HepG2 (cell line): ENCODE data around the gene COL18A1. TPM values are rescaled to one million over a fixed set of nuclear protein-coding genes. Genes with fewer than 3 reads are reported as not detected.

ENCODE experiments used
- ARID2 ChIP-seq: sonication (generic); formaldehyde crosslinking; IDR thresholded peaks from 2 replicates; pipeline ENCODE4 v1.8.1; 2022; ENCODE audit warnings: mild to moderate bottlenecking, missing genetic modification reagents, borderline replicate concordance
- ATF1 ChIP-seq: IDR thresholded peaks from 2 replicates; pipeline ENCODE4 v1.6.1; 2016; ENCODE audit warnings: mild to moderate bottlenecking, control low read depth
- BHLHE40 ChIP-seq: IDR thresholded peaks from 2 replicates; pipeline ENCODE4 v1.6.1; 2011; ENCODE audit warnings: low read length, improper control_type of control experiment
- FOXO1 ChIP-seq: sonication (generic); formaldehyde crosslinking; IDR thresholded peaks from 2 replicates; pipeline ENCODE4 v1.4.0; 2020; ENCODE audit warnings: missing genetic modification reagents
- GZF1 ChIP-seq: sonication (generic); formaldehyde crosslinking; IDR thresholded peaks from 2 replicates; pipeline ENCODE4 v1.5.1; 2020; ENCODE audit warnings: mild to moderate bottlenecking, missing genetic modification reagents
- KDM5A ChIP-seq: fragments of 200-600 bp; sonication (generic); IDR thresholded peaks from 2 replicates; pipeline ENCODE4 v1.7.0; 2018; ENCODE audit warnings: antibody characterized with exemption, mild to moderate bottlenecking, low read length, borderline replicate concordance
- KDM6A ChIP-seq: IDR thresholded peaks from 2 replicates; pipeline ENCODE4 v1.6.1; 2016; ENCODE audit warnings: low read depth
- KLF16 ChIP-seq, 2 experiments: sonication (generic) in 1 of 2; formaldehyde crosslinking in 1 of 2; IDR thresholded peaks; 2 replicates each; pipeline versions ENCODE4 v1.6.1 to v1.8.0; 2016 to 2023; ENCODE audit warnings: missing genetic modification reagents in 2 of 2, missing compliant biosample characterization in 1 of 2
- MAF1 ChIP-seq: sonication (generic); formaldehyde crosslinking; IDR thresholded peaks from 2 replicates; pipeline ENCODE4 v1.5.0; 2020; ENCODE audit warnings: missing genetic modification reagents, borderline replicate concordance
- MXD1 ChIP-seq: sonication (generic); formaldehyde crosslinking; IDR thresholded peaks from 2 replicates; pipeline ENCODE4 v1.4.0; 2020; ENCODE audit warnings: mild to moderate bottlenecking, missing genetic modification reagents
- NFE2L2 ChIP-seq: fragments of 150-350 bp; IDR thresholded peaks from 2 replicates; pipeline ENCODE4 v1.6.1; 2014; ENCODE audit warnings: low read length
- NKX3-1 ChIP-seq: sonication (generic); formaldehyde crosslinking; IDR thresholded peaks from 2 replicates; pipeline ENCODE4 v1.5.0; 2020; ENCODE audit warnings: missing genetic modification reagents
- REXO4 ChIP-seq: sonication (generic); formaldehyde crosslinking; IDR thresholded peaks from 2 replicates; pipeline ENCODE4 v1.8.0; 2022; ENCODE audit warnings: missing genetic modification reagents, mild to moderate bottlenecking, borderline replicate concordance
- SIX4 ChIP-seq: sonication (generic); formaldehyde crosslinking; IDR thresholded peaks from 2 replicates; pipeline ENCODE4 v1.4.0; 2020; ENCODE audit warnings: missing genetic modification reagents
- TCF7 ChIP-seq: sonication (generic); IDR thresholded peaks from 2 replicates; pipeline ENCODE4 v1.6.1; 2016; ENCODE audit warnings: antibody characterized with exemption, low read depth
- ZBTB1 ChIP-seq: sonication (generic); formaldehyde crosslinking; IDR thresholded peaks from 2 replicates; pipeline ENCODE4 v1.4.0; 2020; ENCODE audit warnings: missing genetic modification reagents, borderline replicate concordance
- ZBTB38 ChIP-seq: sonication (generic); formaldehyde crosslinking; IDR thresholded peaks from 2 replicates; pipeline ENCODE4 v1.5.1; 2020; ENCODE audit warnings: mild to moderate bottlenecking, missing genetic modification reagents
- ZNF224 ChIP-seq: sonication (generic); formaldehyde crosslinking; IDR thresholded peaks from 2 replicates; pipeline ENCODE4 v1.5.0; 2020; ENCODE audit warnings: mild to moderate bottlenecking, missing genetic modification reagents
- ZNF382 ChIP-seq: sonication (generic); formaldehyde crosslinking; IDR thresholded peaks from 2 replicates; pipeline ENCODE4 v1.5.0; 2020; ENCODE audit warnings: missing genetic modification reagents, mild to moderate bottlenecking, borderline replicate concordance
- ZNF549 ChIP-seq: sonication (generic); formaldehyde crosslinking; IDR thresholded peaks from 2 replicates; pipeline ENCODE4 v1.5.0; 2020; ENCODE audit warnings: missing genetic modification reagents
- ZNF562 ChIP-seq: sonication (generic); formaldehyde crosslinking; IDR thresholded peaks from 2 replicates; pipeline ENCODE4 v1.8.0; 2022; ENCODE audit warnings: missing genetic modification reagents, borderline replicate concordance
- ZNF569 ChIP-seq: sonication (generic); formaldehyde crosslinking; IDR thresholded peaks from 2 replicates; pipeline ENCODE4 v1.5.0; 2020; ENCODE audit warnings: mild to moderate bottlenecking, missing genetic modification reagents, moderate library complexity, borderline replicate concordance
- ZNF589 ChIP-seq: sonication (generic); formaldehyde crosslinking; conservative IDR thresholded peaks from 2 replicates; pipeline ENCODE4 v1.8.0; 2022; ENCODE audit warnings: mild to moderate bottlenecking, moderate library complexity, missing genetic modification reagents
- ZNF687 ChIP-seq: sonication (generic); formaldehyde crosslinking; IDR thresholded peaks from 2 replicates; pipeline ENCODE4 v1.5.1; 2020; ENCODE audit warnings: mild to moderate bottlenecking, missing genetic modification reagents, moderate library complexity
- ZNF788 ChIP-seq: sonication (generic); formaldehyde crosslinking; IDR thresholded peaks from 2 replicates; pipeline ENCODE4 v1.5.0; 2020; ENCODE audit warnings: mild to moderate bottlenecking, missing genetic modification reagents, borderline replicate concordance
- polyA plus RNA-seq, 8 experiments: library from polyadenylated mRNA; depleted of rRNA in 3 of 8; stranded (reverse) in 7 of 8; unstranded in 1 of 8; fragments of >200 nt; fragmentation: Illumina TruSeq in 4 of 8; extraction: Trizol in 4 of 8; gene quantifications; 2 replicates each; pipeline versions ENCODE4 v1.2.1 to v1.2.3, GENCODE V29; 2011 to 2016; ENCODE audit warnings: low read depth in 4 of 8, missing spikeins in 1 of 8, mixed read lengths in 1 of 8; ENCODE audit not compliant: insufficient read depth in 1 of 8
- total RNA-seq, 5 experiments: library from RNA; depleted of rRNA; stranded (reverse); fragments of >200 nt; fragmentation: Illumina TruSeq; extraction: Trizol; gene quantifications; 2 replicates each; pipeline ENCODE4 v1.2.3, GENCODE V29; 2016; ENCODE audit warnings: low read depth in 1 of 5
- TF ChIP-seq, protein P1 (sequence below): sonication (generic); formaldehyde crosslinking; IDR thresholded peaks from 2 replicates; pipeline ENCODE4 v1.8.1; 2023; ENCODE audit warnings: missing genetic modification reagents, mild to moderate bottlenecking, borderline replicate concordance
- TF ChIP-seq, protein P2 (sequence below): sonication (generic); formaldehyde crosslinking; IDR thresholded peaks from 2 replicates; pipeline ENCODE4 v1.5.0; 2020; ENCODE audit warnings: missing genetic modification reagents, mild to moderate bottlenecking, borderline replicate concordance

Gene COL18A1
- total and polyA plus RNA-seq, 2 of the 13 experiments (the other 11 are each of a cell fraction or from before 2014, with no cell fraction given) = 79.0 to 102 TPM

DNA sequence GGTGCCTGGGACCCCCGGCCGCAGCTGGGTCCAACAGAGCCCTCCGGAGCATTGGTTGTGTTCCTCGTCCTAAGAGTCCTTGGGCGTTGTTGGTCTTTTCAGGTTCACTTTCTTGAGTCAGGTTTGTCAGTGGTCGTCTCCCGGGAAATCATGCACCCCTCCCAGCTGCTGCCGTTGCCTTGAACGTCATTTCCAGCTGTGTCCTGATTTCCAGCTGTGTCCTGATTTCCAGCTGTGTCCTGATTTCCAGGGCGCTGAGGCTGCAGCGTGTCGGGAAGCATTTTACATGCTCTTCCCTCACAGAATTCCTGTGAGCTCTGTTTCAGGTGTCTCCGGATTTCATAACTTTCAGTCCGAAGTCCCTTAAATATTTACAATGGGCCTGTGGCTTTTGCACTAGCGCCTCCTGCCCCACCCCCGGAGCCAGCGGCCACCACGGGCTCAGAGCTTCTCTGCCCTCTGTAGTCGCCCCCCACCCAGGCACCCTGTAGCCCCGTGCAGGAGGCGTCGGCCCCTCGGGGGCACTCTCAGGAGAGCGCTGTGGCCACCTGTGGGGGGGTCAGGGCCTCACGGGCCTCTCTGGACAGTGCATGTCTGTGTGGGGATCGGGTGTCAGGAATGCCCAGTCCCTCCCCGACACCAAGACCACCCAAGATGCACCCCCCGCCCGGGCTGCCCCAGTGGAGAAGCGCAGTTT is 66.7 kb downstream of the COL18A1 start (continued):
- TF ChIP-seq, protein P1, sequence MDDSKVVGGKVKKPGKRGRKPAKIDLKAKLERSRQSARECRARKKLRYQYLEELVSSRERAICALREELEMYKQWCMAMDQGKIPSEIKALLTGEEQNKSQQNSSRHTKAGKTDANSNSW (CRISPR knock-in tag) = no peak
- TF ChIP-seq ZNF687 (CRISPR knock-in tag) (peak; percentile 70), ZNF788 (CRISPR knock-in tag) (peak; percentile 58; the same call in 1 of the 2 replicates), KLF16 (CRISPR knock-in tag; IDR thresholded peaks at IDR 0.05) (peak in 1 of 2 experiments; percentile 81; a peak in 2 of 4 replicates), MXD1 (no peak), GZF1 (CRISPR knock-in tag) (0 out of 2 replicates have a peak, but pooled peaks have one; percentile 53), ARID2 (CRISPR knock-in tag) (no peak), ZNF549 (0 out of 2 replicates have a peak, but pooled peaks have one; percentile 56), SIX4 (CRISPR knock-in tag) (peak; percentile 86), ZBTB1 (CRISPR knock-in tag) (no peak; the same call in 1 of the 2 replicates), KDM6A (CRISPR knock-in tag) (peak; percentile 86), TCF7 (peak; percentile 77), ZNF562 (CRISPR knock-in tag) (no peak), NKX3-1 (CRISPR knock-in tag) (no peak), BHLHE40 (no peak), FOXO1 (CRISPR knock-in tag) (peak; percentile 96), REXO4 (CRISPR knock-in tag) (no peak), ZBTB38 (CRISPR knock-in tag) (no peak; the same call in 1 of the 2 replicates), NFE2L2 (no peak), ZNF224 (no peak), MAF1 (CRISPR knock-in tag) (no peak), ZNF589 (CRISPR knock-in tag) (0 out of 2 replicates have a peak, but pooled peaks have one; percentile 21), ZNF569 (CRISPR knock-in tag) (no peak), ATF1 (CRISPR knock-in tag) (no peak), ZNF382 (CRISPR knock-in tag) (no peak), KDM5A (no peak)
- TF ChIP-seq, protein P2, sequence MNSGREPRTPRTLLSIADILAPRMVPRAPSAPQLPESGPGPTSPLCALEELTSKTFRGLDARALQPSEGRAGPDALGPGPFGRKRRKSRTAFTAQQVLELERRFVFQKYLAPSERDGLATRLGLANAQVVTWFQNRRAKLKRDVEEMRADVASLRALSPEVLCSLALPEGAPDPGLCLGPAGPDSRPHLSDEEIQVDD (CRISPR knock-in tag) = peak; percentile 67; the same call in 1 of the 2 replicates
